Measurements from ENCODE around the gene DOK6. TPM values are rescaled to one million over a fixed set of nuclear protein-coding genes. Genes with fewer than 3 reads are reported as not detected.
"Not testable (repeated sequence)": the region's sequence is repeated elsewhere in the genome, so short reads cannot be mapped to it uniquely, and the experiment has no call there.

Gene DOK6
- polyA plus RNA-seq (2012; ENCODE audit: low read depth, missing spikeins), result 0.19 TPM

DNA sequence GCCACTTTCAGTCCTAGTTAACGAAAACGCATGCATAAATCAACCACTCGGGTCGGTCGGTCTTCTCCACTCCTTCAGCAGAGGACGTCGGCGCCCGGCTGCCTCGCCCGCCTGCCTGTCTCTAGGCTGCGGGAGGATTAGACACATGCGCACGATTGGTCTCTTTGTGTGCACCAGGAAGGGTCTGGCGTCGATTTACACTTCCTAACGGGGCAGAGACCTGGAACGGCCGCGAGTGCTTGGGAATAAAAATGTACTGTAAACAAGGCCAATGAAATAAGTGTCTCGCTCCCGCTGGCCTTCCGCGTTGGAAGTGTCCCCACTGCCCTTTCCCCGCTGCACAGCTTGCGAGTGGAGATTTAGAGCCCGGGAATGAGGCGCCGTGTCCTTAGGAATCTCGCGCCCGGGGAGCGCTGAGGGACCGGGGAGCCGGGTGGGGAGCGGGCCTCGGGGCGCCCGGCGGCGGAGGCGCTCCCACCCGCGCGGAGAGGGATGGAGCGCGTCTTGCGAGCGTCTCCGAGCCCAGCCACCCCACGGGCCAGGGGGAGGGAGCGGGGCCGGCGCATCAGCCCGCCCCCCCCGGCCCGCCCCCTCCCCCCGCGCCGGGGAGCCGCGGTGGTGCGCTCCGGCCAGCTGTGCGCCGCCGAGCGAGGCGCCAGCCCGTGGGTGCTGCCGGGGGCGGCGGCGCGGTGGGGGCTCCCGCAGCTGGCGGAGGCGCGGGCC, at the start of gene DOK6:
TSS of gene DOK6 (plus strand) at position 636 of the 723 bp plus-strand sequence.
- FAIRE-seq (no peak), DNase-seq (ENCODE audit: insufficient read length, low spot score) (no peak)
- no peak for TF ChIP-seq TAF1 (IDR thresholded peaks at IDR 0.05; ENCODE audit: low read depth, low read length)
- TF ChIP-seq POLR2AphosphoS5 (IDR thresholded peaks at IDR 0.05; ENCODE audit: low read depth, low read length), result no peak
- TF ChIP-seq POLR2A (IDR thresholded peaks at IDR 0.05; ENCODE audit: low read depth, low read length), result no peak
- TF ChIP-seq SPI1 (IDR thresholded peaks at IDR 0.05; ENCODE audit: low read depth, low read length), result no peak
- TF ChIP-seq PAX5 (IDR thresholded peaks at IDR 0.05; ENCODE audit: insufficient read depth, low read length, severe bottlenecking), result no peak
- no peak for TF ChIP-seq POU2F2 (IDR thresholded peaks at IDR 0.05; ENCODE audit: low read depth, low read length)

DNA sequence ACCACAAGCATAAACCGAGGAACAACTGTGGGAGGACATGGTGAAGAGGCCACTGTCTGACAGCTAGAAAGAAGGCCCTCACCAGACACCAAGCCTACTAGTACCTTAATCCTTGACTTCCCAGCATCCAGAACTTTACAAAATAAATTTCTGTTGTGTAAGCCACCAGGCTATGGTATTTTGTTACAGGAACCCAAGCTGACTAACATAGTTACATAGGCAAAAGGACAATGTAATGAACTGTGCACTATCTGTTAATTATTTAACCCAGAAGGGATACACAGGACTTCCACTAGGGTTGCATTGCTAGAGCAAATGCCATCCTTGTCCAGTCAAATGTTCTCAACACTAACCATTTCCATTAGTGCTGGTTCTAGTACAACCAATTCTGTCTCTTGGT, 47.7 kb upstream of the DOK6 start:
- TF ChIP-seq POU2F2 (IDR thresholded peaks at IDR 0.05; ENCODE audit: low read depth, low read length) (no peak), PAX5 (IDR thresholded peaks at IDR 0.05; ENCODE audit: insufficient read depth, low read length, severe bottlenecking) (no peak), TAF1 (IDR thresholded peaks at IDR 0.05; ENCODE audit: low read depth, low read length) (no peak), POLR2AphosphoS5 (IDR thresholded peaks at IDR 0.05; ENCODE audit: low read depth, low read length) (no peak), SPI1 (IDR thresholded peaks at IDR 0.05; ENCODE audit: low read depth, low read length) (no peak), POLR2A (IDR thresholded peaks at IDR 0.05; ENCODE audit: low read depth, low read length) (no peak)
- no peak for DNase-seq (ENCODE audit: insufficient read length, low spot score)
- FAIRE-seq, result no peak

GRCh38 chr18:69357590-69357989, 43.1 kb upstream of the DOK6 start:
- TF ChIP-seq POU2F2 (IDR thresholded peaks at IDR 0.05; ENCODE audit: low read depth, low read length) (no peak), POLR2AphosphoS5 (IDR thresholded peaks at IDR 0.05; ENCODE audit: low read depth, low read length) (no peak), TAF1 (IDR thresholded peaks at IDR 0.05; ENCODE audit: low read depth, low read length) (no peak)
- no peak for DNase-seq (ENCODE audit: insufficient read length, low spot score)
- no peak for FAIRE-seq

GRCh38 chr18:69358212-69358895, 42.3 kb upstream of the DOK6 start:
- TF ChIP-seq TAF1 (IDR thresholded peaks at IDR 0.05; ENCODE audit: low read depth, low read length) (no peak), POLR2A (IDR thresholded peaks at IDR 0.05; ENCODE audit: low read depth, low read length) (no peak), POLR2AphosphoS5 (IDR thresholded peaks at IDR 0.05; ENCODE audit: low read depth, low read length) (no peak), POU2F2 (IDR thresholded peaks at IDR 0.05; ENCODE audit: low read depth, low read length) (no peak), SPI1 (IDR thresholded peaks at IDR 0.05; ENCODE audit: low read depth, low read length) (no peak), PAX5 (IDR thresholded peaks at IDR 0.05; ENCODE audit: insufficient read depth, low read length, severe bottlenecking) (no peak)
- DNase-seq (ENCODE audit: insufficient read length, low spot score) (no peak), FAIRE-seq (no peak)

GRCh38 chr18:69359768-69360167, 40.9 kb upstream of the DOK6 start:
- DNase-seq (ENCODE audit: insufficient read length, low spot score); FAIRE-seq: not testable (repeated sequence)

DNA sequence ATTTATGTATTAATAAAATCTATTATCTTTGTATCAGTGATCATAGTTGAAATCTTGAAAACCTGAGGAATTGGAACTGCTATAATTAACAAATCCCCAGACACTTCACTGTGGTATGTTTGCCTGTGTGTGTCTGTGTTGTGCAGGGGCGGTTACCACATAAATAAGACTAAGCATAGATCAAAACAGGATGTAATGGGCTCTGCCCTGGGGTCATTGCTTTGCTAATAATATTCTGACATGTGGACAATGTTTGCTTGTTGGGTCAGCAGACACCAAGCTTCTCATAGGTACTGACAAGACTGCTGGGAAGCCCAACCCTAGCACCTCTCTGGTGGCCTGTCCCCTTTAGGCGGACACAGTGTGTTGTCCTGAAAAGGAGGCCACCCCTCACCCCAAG, 35.8 kb upstream of the DOK6 start:
- TF ChIP-seq POU2F2 (IDR thresholded peaks at IDR 0.05; ENCODE audit: low read depth, low read length) (no peak), TAF1 (IDR thresholded peaks at IDR 0.05; ENCODE audit: low read depth, low read length) (no peak), POLR2AphosphoS5 (IDR thresholded peaks at IDR 0.05; ENCODE audit: low read depth, low read length) (no peak), POLR2A (IDR thresholded peaks at IDR 0.05; ENCODE audit: low read depth, low read length) (no peak), SPI1 (IDR thresholded peaks at IDR 0.05; ENCODE audit: low read depth, low read length) (no peak), PAX5 (IDR thresholded peaks at IDR 0.05; ENCODE audit: insufficient read depth, low read length, severe bottlenecking) (no peak)
- DNase-seq (ENCODE audit: insufficient read length, low spot score), result no peak
- no peak for FAIRE-seq

DNA sequence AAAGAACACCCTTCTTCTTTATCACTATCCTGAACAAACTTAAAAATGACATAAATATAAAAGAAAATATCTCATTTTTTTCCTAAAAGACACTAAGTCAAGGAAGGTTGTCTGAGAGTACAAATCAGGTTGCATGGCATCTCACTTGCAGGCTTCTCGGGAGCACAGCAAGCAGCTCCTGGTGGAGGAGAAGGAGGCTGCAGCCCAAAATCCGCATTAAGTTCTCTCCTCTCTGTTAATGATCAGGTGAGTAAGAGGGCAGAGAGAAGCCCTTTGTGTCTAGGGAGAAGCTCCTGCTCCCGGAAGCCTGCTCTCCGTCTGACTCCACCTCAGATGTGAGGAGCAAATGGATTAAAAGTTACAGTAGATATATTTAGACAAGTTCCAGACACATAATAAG, 35.0 kb upstream of the DOK6 start:
- FAIRE-seq, result no peak
- TF ChIP-seq POU2F2 (IDR thresholded peaks at IDR 0.05; ENCODE audit: low read depth, low read length) (no peak), SPI1 (IDR thresholded peaks at IDR 0.05; ENCODE audit: low read depth, low read length) (no peak), POLR2AphosphoS5 (IDR thresholded peaks at IDR 0.05; ENCODE audit: low read depth, low read length) (no peak), POLR2A (IDR thresholded peaks at IDR 0.05; ENCODE audit: low read depth, low read length) (no peak)
- DNase-seq (ENCODE audit: insufficient read length, low spot score), result no peak

DNA sequence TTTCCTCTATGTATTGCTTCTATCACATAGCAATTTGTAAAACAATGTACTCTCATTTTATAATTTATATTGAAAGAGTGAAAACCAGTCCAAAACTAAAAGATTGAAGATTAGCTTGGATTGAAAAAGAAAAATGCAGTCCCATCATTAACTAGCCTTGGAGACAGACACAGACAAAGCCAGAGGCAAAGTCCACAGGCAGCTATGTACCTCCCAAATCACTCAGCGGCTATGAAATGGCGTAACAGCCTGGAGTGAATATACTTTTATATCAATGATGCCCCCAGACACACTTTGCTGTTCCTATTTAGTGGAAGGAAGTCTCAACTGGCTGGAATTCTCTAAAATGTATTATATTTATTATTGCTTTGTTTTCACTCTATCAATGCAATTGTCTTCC, 33.6 kb upstream of the DOK6 start:
- no peak for DNase-seq (ENCODE audit: insufficient read length, low spot score)
- TF ChIP-seq POLR2AphosphoS5 (IDR thresholded peaks at IDR 0.05; ENCODE audit: low read depth, low read length) (no peak), POLR2A (IDR thresholded peaks at IDR 0.05; ENCODE audit: low read depth, low read length) (no peak), TAF1 (IDR thresholded peaks at IDR 0.05; ENCODE audit: low read depth, low read length) (no peak), PAX5 (IDR thresholded peaks at IDR 0.05; ENCODE audit: insufficient read depth, low read length, severe bottlenecking) (no peak), SPI1 (IDR thresholded peaks at IDR 0.05; ENCODE audit: low read depth, low read length) (no peak), POU2F2 (IDR thresholded peaks at IDR 0.05; ENCODE audit: low read depth, low read length) (no peak)
- no peak for FAIRE-seq

- DNase-seq (ENCODE audit: insufficient read length, low spot score) (no peak), FAIRE-seq (no peak)
- TF ChIP-seq SPI1 (IDR thresholded peaks at IDR 0.05; ENCODE audit: low read depth, low read length) (no peak), POLR2A (IDR thresholded peaks at IDR 0.05; ENCODE audit: low read depth, low read length) (no peak), POLR2AphosphoS5 (IDR thresholded peaks at IDR 0.05; ENCODE audit: low read depth, low read length) (no peak), POU2F2 (IDR thresholded peaks at IDR 0.05; ENCODE audit: low read depth, low read length) (no peak), PAX5 (IDR thresholded peaks at IDR 0.05; ENCODE audit: insufficient read depth, low read length, severe bottlenecking) (no peak), TAF1 (IDR thresholded peaks at IDR 0.05; ENCODE audit: low read depth, low read length) (no peak)
Measured at GRCh38 chr18:69371729-69372128, 29.0 kb upstream of the DOK6 start.

DNA sequence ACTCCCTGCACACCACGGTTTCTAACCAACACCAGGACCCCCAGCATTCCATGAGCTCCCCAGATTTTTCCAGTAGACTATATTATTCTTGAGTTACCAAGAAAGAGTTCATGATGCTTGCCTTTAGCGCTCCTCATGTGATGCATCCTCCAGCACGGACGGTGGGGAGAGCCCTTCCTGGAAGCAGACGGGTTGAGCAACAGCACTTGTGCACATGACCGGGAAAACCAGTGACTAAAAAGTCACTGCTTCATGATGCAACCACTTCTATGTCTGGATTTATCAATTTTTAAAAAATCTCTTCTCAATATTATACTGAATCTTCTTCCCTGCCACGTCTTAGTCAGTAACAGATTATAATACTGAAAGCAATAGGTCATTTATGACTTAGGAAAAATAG, 20.4 kb upstream of the DOK6 start:
- no peak for DNase-seq (ENCODE audit: insufficient read length, low spot score)
- TF ChIP-seq PAX5 (IDR thresholded peaks at IDR 0.05; ENCODE audit: insufficient read depth, low read length, severe bottlenecking) (no peak), POLR2AphosphoS5 (IDR thresholded peaks at IDR 0.05; ENCODE audit: low read depth, low read length) (no peak), POU2F2 (IDR thresholded peaks at IDR 0.05; ENCODE audit: low read depth, low read length) (no peak), SPI1 (IDR thresholded peaks at IDR 0.05; ENCODE audit: low read depth, low read length) (no peak)
- no peak for FAIRE-seq

Data from GM12891 (cell line).